Measurements from ENCODE around the gene HDAC8.
A peak's percentile ranks its signal among the peaks of the same experiment; 100 is the strongest.
"Not testable (repeated sequence)": the region's sequence is repeated elsewhere in the genome, so short reads cannot be mapped to it uniquely, and the experiment has no call there.

HDAC8 gene

GRCh38 chrX:72569786-72570185, 2.9 kb downstream of the HDAC8 start:
- no peak overlapping the region for H3K9ac ChIP-seq (ENCODE audit: low read depth, low read length)
- H3K9me3 ChIP-seq (ENCODE audit: insufficient read depth, low read depth, low read length): no peaks in the 10 kb centered on the region
- no peaks in the 10 kb centered on the region for H3K4me1 ChIP-seq (ENCODE audit: insufficient read depth, low read length)
- peaks cover 41% of the 10 kb centered on the region for H3K36me3 ChIP-seq (ENCODE audit: insufficient read depth, low read depth, low read length)
- no peak overlapping the region for H3K27ac ChIP-seq (ENCODE audit: low read length)
- no peak overlapping the region for H3K4me3 ChIP-seq (ENCODE audit: low read length)
- no peaks in the 10 kb centered on the region for H3K27me3 ChIP-seq (ENCODE audit: insufficient read depth, low read length)

GRCh38 chrX:72568406-72569092, 4.1 kb downstream of the HDAC8 start:
- Histone ChIP-seq H3K4me3 (ENCODE audit: low read length) (no peak overlapping the region), H3K36me3 (ENCODE audit: insufficient read depth, low read depth, low read length) (peaks cover 49% of the 10 kb centered on the region), H3K9ac (ENCODE audit: low read depth, low read length) (no peak overlapping the region), H3K27ac (ENCODE audit: low read length) (no peak overlapping the region), H3K4me1 (ENCODE audit: insufficient read depth, low read length) (no peaks in the 10 kb centered on the region), H3K9me3 (ENCODE audit: insufficient read depth, low read depth, low read length) (no peaks in the 10 kb centered on the region), H3K27me3 (ENCODE audit: insufficient read depth, low read length) (no peaks in the 10 kb centered on the region)

- Histone ChIP-seq H3K9me3 (ENCODE audit: insufficient read depth, low read depth, low read length) (no peaks in the 10 kb centered on the region), H3K9ac (ENCODE audit: low read depth, low read length) (no peak overlapping the region), H3K4me3 (ENCODE audit: low read length) (no peak overlapping the region), H3K36me3 (ENCODE audit: insufficient read depth, low read depth, low read length) (peaks cover 49% of the 10 kb centered on the region), H3K27ac (ENCODE audit: low read length) (no peak overlapping the region), H3K27me3 (ENCODE audit: insufficient read depth, low read length) (no peaks in the 10 kb centered on the region), H3K4me1 (ENCODE audit: insufficient read depth, low read length) (no peaks in the 10 kb centered on the region)
These were observed 6.2 kb downstream of the HDAC8 start for GRCh38 chrX:72566448-72566847.

GRCh38 chrX:72559655-72560054, 13.0 kb downstream of the HDAC8 start:
- H3K27me3 ChIP-seq (ENCODE audit: insufficient read depth, low read length); H3K9ac ChIP-seq (ENCODE audit: low read depth, low read length); H3K4me1 ChIP-seq (ENCODE audit: insufficient read depth, low read length); H3K4me3 ChIP-seq (ENCODE audit: low read length); H3K36me3 ChIP-seq (ENCODE audit: insufficient read depth, low read depth, low read length); H3K9me3 ChIP-seq (ENCODE audit: insufficient read depth, low read depth, low read length); H3K27ac ChIP-seq (ENCODE audit: low read length): not testable (repeated sequence)

GRCh38 chrX:72554448-72555140, 18.0 kb downstream of the HDAC8 start:
- Histone ChIP-seq H3K9ac (ENCODE audit: low read depth, low read length) (peak overlapping the region; percentile 76; the same call in 1 of the 2 replicates), H3K27ac (ENCODE audit: low read length) (peak overlapping the region; percentile 83), H3K4me1 (ENCODE audit: insufficient read depth, low read length) (peaks cover 8% of the 10 kb centered on the region; the same call in 1 of the 2 replicates), H3K9me3 (ENCODE audit: insufficient read depth, low read depth, low read length) (no peaks in the 10 kb centered on the region), H3K27me3 (ENCODE audit: insufficient read depth, low read length) (no peaks in the 10 kb centered on the region), H3K4me3 (ENCODE audit: low read length) (peak overlapping the region; percentile 66), H3K36me3 (ENCODE audit: insufficient read depth, low read depth, low read length) (no peaks in the 10 kb centered on the region)

- H3K27me3 ChIP-seq (ENCODE audit: insufficient read depth, low read length); H3K27ac ChIP-seq (ENCODE audit: low read length); H3K36me3 ChIP-seq (ENCODE audit: insufficient read depth, low read depth, low read length); H3K9ac ChIP-seq (ENCODE audit: low read depth, low read length); H3K4me3 ChIP-seq (ENCODE audit: low read length); H3K4me1 ChIP-seq (ENCODE audit: insufficient read depth, low read length); H3K9me3 ChIP-seq (ENCODE audit: insufficient read depth, low read depth, low read length): not testable (repeated sequence)
These were observed 20.2 kb downstream of the HDAC8 start for GRCh38 chrX:72552443-72552842.

GRCh38 chrX:72545990-72546389, 26.7 kb downstream of the HDAC8 start:
- Histone ChIP-seq H3K4me1 (ENCODE audit: insufficient read depth, low read length) (no peaks in the 10 kb centered on the region), H3K9me3 (ENCODE audit: insufficient read depth, low read depth, low read length) (no peaks in the 10 kb centered on the region), H3K9ac (ENCODE audit: low read depth, low read length) (no peak overlapping the region), H3K27ac (ENCODE audit: low read length) (no peak overlapping the region), H3K4me3 (ENCODE audit: low read length) (no peak overlapping the region), H3K36me3 (ENCODE audit: insufficient read depth, low read depth, low read length) (no peaks in the 10 kb centered on the region), H3K27me3 (ENCODE audit: insufficient read depth, low read length) (no peaks in the 10 kb centered on the region)

- no peaks in the 10 kb centered on the region for H3K4me1 ChIP-seq (ENCODE audit: insufficient read depth, low read length)
- H3K36me3 ChIP-seq (ENCODE audit: insufficient read depth, low read depth, low read length): no peaks in the 10 kb centered on the region
- no peaks in the 10 kb centered on the region for H3K27me3 ChIP-seq (ENCODE audit: insufficient read depth, low read length)
- H3K9ac ChIP-seq (ENCODE audit: low read depth, low read length): no peak overlapping the region
- H3K27ac ChIP-seq (ENCODE audit: low read length): no peak overlapping the region
- H3K9me3 ChIP-seq (ENCODE audit: insufficient read depth, low read depth, low read length): no peaks in the 10 kb centered on the region
- H3K4me3 ChIP-seq (ENCODE audit: low read length): no peak overlapping the region
These were observed 32.3 kb downstream of the HDAC8 start for GRCh38 chrX:72540318-72540717.

GRCh38 chrX:72539822-72540221, 32.8 kb downstream of the HDAC8 start:
- Histone ChIP-seq H3K9ac (ENCODE audit: low read depth, low read length) (no peak overlapping the region), H3K4me3 (ENCODE audit: low read length) (no peak overlapping the region), H3K27ac (ENCODE audit: low read length) (no peak overlapping the region), H3K9me3 (ENCODE audit: insufficient read depth, low read depth, low read length) (no peaks in the 10 kb centered on the region), H3K36me3 (ENCODE audit: insufficient read depth, low read depth, low read length) (no peaks in the 10 kb centered on the region), H3K4me1 (ENCODE audit: insufficient read depth, low read length) (no peaks in the 10 kb centered on the region), H3K27me3 (ENCODE audit: insufficient read depth, low read length) (no peaks in the 10 kb centered on the region)

GRCh38 chrX:72536542-72536941, 36.1 kb downstream of the HDAC8 start:
- H3K36me3 ChIP-seq (ENCODE audit: insufficient read depth, low read depth, low read length): no peaks in the 10 kb centered on the region

GRCh38 chrX:72532366-72532765, 40.3 kb downstream of the HDAC8 start:
- Histone ChIP-seq H3K9me3 (ENCODE audit: insufficient read depth, low read depth, low read length) (no peaks in the 10 kb centered on the region), H3K27me3 (ENCODE audit: insufficient read depth, low read length) (no peaks in the 10 kb centered on the region), H3K4me3 (ENCODE audit: low read length) (no peak overlapping the region), H3K36me3 (ENCODE audit: insufficient read depth, low read depth, low read length) (no peaks in the 10 kb centered on the region), H3K9ac (ENCODE audit: low read depth, low read length) (no peak overlapping the region), H3K4me1 (ENCODE audit: insufficient read depth, low read length) (no peaks in the 10 kb centered on the region), H3K27ac (ENCODE audit: low read length) (no peak overlapping the region)

More at GRCh38 chrX:72536542-72536941, 36.1 kb downstream of the HDAC8 start:
- no peak overlapping the region for H3K27ac ChIP-seq (ENCODE audit: low read length)
- no peaks in the 10 kb centered on the region for H3K9me3 ChIP-seq (ENCODE audit: insufficient read depth, low read depth, low read length)
- H3K4me1 ChIP-seq (ENCODE audit: insufficient read depth, low read length): no peaks in the 10 kb centered on the region
- no peak overlapping the region for H3K4me3 ChIP-seq (ENCODE audit: low read length)
- no peak overlapping the region for H3K9ac ChIP-seq (ENCODE audit: low read depth, low read length)
- no peaks in the 10 kb centered on the region for H3K27me3 ChIP-seq (ENCODE audit: insufficient read depth, low read length)

Data from iPS-20b (cell line).